Fibroblast of skin of left quadriceps (primary cell): ENCODE measurements around the gene LRTM2.

Source experiments
- DNase-seq, 2 experiments: peaks; one replicate each; pipeline ENCODE4 v3.0.0-alpha.2; 2013; ENCODE audit warnings: low read depth in 2 of 2

The LRTM2 gene

DNA sequence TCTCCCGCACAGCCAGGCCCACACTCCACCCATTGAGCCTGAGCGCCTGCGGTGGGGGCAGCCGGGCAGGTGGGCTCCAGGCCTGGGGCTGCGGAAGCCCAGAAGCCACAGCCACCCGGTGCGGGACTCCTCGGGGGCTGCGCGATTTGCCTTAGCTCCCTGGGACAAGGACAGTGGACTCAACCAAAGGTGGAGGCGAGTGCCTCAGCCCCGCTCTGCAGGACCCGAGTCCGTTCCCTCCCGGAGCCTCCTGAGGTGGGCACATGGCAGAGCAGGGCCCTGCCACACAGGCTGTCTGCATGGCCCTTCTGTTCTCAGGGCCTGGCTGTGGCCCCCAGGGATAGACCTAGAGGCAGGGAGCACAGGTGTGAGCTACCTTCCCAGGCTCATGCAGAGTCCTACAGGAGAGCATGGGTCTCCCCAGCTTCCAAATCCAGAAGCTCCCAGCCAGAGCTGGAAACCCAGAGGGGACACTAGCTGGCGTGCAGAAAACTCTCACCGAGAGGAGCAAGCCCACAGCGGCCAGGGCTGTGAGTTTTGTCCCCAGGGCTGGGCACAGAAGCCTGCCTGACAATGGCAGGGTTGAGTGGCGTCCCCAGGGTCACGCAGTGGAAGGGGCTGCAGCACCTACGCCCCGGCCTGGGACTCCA is 22.2 kb upstream of the LRTM2 start:
- DNase-seq: no peak

DNA sequence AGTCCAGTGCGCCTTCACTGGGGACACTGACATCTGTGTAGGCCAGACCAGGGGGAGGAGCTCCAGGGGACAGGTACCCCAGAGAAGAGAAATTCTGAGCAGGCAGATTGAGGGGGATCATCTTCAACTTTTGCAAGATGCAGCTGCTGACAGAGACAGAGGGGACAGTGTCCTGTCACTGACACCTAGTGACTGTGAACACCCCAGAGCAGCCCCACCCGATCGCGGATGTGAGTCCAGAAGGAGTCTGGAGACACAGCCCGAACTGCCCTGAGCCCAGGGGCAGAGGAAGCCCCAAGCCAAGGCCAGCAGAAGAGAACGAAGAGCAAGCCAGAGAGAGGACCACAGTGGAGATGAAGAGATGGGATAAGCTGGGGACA is 21.7 kb upstream of the LRTM2 start:
- DNase-seq: no peak

DNA sequence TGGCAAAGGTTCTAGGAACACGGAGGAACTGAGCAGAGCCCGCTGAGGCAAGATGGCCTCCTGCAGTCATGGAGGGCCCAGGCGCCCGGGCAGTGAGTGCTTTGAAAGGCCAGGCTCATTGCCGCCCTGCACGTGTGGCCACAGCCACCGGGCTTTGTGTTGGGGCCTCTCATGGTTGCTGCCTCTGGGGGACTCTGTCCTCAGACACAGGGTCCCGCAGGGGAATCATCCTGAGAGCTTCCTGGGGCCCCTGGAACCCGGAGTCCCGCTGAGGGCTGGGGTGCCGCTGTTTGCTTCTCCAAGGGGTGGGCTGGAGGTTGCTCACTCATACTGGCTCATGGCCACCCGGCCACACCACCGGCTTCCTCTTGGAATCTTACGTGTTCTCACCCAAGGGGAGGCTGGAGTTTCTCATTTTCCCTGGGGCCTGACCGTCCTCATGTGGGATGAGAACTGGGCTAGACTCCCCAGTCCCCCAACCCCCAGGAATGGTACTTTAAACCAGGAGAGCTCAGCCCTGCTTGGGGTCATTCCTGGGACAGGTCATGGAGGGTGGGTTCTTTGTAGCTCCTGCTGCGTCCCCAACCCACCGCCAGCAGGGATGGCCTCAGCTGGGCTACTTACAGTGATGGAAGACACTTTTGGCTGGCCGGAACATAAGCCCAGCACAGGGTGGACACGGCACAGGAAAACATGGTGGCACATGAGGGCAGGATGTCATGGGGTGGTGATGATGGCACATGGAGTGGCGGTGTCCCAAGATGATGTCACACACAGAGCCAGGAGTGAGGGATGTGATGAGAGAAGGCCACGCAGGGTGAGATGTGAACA is 21.1 kb upstream of the LRTM2 start:
- DNase-seq: no peak

DNA sequence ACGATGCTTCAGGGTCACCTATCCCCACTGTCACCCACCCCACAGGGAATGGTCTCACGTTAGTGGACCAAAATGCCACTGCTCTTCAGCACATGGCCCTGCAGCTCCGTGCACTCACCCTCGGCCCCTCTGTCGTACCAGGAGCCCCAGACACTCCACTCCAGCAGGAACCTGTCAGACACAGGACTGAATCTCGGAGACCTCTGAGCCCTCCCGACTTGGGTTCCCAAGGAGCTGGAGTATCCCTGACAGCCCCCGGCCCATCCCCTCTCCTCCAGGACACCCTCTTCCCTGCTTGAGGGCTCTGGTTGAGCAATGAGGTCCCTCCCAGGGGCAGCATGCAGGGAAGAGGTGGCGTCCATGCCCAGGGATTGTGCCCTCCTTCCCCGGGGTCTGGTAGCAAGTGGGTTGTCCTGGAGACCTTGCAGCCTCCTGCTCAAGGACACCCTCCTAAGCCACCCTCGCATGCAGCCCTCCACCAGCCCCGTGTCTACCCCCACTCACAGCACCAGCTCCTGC is 20.4 kb upstream of the LRTM2 start:
- DNase-seq: no peak

DNA sequence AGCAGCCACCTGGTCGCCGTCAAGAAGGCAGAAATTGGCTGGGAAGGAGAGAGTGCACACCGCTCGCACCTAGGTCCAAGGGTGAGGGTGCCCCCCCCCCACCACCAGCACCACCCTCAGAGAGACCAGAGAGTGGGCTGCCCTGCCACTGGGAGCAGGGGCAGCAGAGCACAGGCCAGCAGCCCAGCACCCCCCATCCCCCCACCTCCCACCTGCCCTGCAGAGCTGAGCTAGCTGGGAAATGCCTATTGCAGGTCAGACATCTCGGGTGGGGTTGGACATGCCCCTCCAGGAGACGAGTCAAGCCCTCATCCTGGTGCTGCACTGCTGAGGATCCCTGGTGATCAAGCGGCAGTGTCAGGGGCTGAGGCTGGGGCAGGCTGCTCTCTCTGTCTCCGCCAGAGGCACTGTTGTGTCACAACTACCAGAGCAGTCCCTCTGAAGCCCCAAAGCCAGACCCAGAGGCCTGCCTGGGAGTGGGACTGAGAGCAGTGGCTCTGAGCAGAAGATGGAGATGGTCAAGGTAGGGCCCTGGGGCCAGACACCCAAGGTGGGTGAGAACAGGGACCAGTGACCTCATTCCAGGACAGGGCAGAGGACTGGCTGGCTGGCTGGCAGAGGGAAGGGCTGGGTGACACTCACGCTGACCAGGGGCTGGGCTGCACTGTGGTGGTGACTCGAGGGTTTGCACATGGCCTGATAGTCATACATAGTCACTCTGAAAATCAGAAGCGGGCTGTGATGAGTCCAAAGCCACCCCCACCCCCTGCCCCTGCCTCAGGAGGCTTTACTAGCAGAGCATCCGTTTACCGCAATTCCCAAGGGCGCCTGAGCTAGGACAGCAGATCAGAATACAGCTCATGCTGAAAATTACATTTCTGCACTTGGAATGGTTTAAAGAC is 19.7 kb upstream of the LRTM2 start:
- no peak for DNase-seq

DNA sequence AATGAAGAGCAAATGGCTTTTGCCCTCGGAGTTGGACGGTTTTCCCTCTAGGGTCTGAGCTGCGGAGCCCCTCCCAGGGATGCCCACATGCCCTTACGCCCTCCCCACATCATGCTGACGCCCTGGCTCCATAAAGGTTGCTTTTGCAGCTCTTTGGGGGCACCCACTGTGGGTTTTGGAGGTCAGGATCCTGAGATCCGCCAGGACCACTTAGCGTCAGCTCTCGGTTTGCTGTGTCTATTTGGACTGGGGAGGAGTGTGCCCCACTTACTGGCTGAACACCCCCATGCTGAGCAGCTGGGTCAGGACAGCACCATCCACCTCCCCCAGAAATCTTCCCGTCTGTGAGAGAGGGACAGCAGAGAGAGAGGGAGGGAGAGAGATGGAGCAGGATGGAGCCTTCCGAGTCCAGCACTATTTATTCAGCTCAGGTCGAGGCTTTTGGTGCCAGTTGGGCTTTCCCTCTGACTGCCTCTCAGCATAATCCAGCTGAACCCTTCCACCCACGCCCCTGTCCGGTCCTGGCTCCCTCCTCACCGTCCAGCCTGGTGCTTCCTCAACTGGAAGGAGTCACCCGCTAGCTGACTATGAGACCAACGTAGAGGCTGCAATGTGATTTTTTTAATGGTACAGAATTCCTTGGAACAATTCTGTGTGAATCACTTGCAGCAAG is 18.9 kb upstream of the LRTM2 start:
- no peak for DNase-seq

DNA sequence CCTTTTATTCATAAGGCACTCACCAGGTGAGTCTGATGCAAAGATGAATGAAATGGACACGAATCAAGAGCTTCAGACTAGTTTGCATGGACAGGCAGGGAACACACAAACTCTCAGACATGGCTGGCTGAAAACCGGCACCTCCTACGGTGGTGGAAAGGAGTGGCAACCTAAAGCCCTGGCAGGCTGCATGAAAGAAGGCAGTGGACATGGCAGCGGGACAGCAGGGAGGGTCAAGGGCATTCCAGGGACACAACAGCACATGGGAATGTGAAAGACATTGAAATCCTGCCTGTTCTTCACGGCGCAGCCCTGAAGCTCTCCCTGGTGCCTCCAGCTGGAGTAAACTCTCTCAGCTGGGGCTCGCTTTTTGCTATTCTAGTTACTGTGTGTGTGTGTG is 16.6 kb upstream of the LRTM2 start:
- DNase-seq: no peak

DNA sequence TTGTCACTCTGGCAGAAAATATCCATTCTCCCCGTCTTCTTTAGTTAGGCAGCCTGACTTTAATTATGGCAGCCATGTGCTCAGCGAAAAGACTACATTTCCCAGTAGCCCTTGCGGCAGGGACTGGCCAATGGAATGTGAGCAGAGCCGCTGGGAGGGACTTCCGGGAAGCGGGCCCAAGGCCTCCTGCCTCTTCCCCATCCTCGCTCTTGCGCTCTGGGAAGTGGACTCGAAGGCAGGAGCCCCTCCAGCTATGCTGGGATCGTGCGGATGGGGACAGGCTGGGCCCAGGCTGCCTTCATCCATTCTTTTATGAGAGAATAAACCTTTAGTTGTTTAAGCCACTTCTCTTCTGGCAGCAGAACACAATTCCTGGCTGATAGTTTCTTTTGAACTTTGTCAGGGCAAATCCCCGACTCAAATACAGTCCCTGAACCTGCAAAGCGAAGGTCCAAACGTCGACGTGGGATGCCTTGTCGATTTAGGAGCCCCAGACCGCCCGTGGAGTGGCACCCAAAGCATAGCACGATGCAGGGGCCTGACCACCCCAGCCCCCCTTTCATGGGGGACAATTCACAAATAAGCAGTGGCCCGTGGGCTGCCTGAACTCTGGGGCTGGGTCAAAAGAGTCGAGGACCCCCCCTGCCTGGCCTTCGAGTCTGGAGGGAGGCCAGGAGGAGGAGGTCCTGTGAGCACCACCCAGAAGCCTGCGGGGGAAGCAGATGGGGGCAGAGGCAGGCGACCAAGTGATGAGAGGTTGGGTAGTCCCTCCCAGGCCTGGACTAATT is 15.6 kb upstream of the LRTM2 start:
- peak; percentile 87 to 88 for DNase-seq

DNA sequence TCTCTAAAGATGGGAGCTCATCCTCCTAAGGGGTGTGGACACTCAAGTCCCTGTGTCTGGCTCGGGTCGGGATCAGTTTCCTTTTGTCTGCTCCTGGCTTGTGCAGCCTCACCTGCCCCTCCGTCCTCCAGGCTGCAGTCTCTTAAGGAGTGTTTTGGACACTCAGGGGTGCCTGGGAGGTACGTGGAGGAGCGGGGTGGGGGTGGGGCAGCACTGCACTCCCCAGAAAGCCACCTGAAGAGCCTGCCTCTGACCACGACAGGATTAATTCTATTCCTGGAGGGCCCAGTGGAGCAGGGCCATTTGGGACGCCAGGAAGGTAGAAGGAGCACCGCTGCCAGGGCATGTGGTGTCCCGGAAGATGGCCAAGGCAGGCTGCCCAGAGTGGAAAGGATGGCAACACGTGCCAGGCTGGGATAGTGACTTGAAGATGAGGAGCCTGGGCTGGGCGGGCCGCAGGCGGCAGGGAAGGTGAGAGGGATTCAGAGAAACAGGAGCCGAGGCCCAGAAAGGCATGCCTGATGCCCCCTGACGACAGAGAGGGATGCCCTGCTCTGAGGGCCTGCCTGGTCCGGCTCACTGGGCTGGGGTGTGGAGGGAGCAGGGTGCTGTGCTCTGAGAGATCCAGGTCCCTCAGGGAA is 14.8 kb upstream of the LRTM2 start:
- no peak for DNase-seq

DNA sequence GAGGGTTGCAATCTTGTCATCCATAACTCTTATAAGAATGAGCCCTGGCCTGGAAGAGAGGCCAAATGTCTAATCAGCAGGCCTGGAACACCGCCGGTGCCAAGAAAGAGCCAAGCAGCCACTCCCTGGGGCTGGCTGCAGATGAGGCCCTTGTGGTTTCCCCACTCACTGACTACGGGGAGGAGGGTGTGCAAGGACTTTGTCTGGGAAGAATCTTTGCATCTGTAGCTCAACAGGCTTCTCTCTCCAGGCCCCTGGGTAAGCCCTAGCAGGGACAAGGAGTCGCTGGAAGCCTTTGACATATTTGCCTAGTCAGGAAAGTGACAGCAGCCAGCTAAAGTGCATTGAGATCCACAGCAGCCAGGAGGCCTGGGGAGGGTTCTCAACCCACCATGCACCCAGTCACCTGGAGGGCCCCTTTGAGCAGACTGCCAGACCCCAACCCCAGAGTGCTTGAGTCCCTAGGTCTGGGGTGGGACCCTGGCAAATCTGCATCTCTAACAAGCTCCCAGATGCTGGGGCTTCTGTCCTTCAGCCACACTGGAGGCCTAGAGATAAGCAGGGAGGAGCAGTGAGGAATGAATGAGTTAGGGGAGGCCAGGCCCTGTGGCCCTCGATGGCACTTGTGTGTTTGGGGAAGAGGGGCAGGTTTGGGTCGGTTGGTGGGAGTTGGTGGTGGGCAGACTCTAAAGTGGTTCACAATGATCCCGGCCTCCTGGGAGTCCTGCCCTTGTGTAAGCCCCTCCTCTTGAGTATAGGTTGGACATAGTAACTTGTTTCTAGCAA is 13.9 kb upstream of the LRTM2 start:
- no peak for DNase-seq

DNA sequence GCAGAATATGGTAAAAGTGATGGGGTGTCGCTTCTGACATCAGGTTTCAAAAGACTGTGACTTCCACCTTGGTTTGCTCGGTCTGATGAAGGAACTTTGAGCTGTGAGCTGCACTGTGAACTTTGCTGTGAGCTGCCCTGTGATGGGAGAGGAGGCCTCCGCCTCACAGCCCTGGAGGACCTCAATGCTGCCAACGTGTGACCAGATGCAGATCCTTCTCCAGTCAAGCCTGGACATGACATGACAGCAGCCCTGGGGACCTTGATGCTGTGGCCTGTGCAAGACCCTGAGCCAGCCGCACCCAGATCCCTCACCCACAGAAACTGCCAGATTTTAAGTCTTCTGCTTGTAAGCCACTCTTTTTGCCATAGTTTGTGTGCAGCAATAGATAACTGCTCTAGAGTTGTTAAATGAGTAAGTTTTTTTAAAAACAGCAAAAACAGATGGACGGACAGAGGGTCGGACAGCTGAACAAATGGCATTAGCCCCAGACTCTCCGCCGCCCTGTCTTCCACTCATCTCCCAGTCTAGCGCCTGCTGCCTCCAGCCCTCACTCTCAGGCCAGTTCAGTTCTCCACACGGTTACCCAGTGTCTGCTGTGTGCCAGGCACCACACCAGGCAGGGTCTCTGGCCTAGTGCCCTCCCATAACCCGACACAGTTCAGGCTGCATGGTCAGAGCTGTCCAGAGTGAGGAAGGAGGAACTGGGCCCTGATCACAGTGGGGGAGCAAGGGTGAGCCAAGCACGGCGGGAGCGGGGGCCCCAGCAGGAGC is 13.1 kb upstream of the LRTM2 start:
- DNase-seq: no peak

DNA sequence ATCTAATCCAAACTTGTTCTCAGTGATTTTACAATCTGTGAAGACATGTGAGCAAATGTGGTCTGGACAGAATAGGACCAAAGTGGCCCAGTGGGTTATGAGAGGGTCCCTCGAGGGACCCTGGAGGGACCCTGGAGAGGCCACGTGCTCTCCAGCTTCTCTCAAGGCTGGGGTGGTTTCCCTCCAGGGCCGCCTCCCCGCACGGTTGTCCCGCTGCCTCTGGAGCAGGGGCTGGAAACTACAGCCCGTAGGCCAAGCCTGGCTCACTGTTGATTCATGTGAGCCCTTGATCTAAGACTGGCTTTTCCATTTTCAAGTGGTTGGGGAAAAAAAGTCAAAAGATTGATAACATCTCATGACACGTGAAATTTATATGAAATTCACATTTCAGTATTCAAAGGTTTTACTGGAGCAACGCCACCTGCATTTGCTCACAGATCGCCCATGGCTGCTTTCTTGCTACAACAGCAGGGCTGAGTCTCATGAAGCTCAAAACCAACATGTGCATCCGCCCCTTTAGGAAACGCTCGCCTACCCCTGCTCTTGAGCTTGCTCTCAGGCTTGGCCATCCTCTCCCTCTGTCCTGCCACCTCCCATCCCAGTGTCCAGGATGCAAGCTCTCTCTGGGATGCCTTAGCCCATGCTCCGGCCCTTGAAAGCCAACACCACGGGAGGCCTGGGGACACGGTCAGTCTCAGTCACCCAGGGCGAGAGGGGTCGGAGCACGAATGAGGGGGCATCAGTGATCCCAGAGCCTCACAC is 12.1 kb upstream of the LRTM2 start:
- no peak for DNase-seq

DNA sequence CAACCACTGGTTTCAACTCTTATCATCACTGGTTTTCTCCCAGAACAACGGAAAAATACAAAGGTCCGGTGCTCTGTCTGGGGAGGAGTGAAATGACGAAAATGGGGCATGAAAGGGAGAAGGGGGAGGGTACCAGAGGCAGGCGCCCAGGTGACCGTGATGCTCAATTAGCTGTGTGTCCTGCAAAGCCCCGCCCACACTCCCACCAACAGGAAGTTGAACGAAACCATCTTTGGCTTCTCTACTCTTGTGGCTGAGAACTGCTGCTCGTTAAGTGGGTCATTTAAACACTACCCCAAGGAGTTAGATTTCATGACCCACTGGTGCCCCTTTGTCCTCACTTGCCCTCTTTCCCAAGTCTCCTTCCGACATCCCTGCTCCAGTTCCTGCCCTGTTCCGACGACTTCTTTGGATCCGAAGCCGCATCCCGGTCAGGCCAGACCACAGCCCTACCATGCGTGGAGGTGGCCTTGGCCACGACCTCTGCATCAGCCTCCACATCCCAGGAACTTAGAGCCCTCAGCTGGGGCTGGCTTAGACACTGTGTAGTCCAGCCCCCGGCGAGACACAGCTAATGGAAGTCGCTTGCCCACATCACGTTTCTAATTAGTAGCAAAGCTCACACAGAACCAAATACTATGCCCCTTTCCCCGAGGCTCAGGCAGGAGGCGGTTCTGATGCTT is 11.4 kb upstream of the LRTM2 start:
- DNase-seq: no peak

DNA sequence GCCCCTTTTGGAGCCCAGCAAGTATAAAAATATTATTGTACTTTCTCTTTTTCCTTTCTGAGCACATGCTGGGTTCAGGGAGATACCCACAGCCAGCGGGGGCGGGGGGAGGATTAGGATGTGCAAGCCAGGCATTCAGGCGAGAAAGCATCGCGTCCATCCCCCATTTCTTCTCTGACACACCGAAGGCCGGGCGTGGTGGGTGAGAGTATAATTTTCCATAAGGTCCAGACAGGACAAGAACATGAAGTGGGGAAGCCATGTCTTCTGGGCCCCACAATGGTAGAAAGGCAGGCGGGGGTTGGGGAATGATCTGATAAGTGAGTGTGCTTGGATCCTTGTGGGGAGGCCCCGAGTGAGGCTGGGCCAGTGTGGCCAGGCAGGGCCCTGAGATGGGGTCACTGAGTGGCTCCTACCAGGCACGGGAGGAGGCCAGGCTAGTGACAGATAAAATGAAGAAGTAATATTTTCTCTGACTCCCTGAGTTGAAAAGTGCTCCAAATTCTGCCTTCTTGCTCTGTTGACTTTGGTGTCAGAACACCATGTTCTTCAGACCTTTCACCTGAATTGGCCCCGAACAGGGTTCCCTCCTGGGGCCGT is 10.7 kb upstream of the LRTM2 start:
- no peak for DNase-seq

DNA sequence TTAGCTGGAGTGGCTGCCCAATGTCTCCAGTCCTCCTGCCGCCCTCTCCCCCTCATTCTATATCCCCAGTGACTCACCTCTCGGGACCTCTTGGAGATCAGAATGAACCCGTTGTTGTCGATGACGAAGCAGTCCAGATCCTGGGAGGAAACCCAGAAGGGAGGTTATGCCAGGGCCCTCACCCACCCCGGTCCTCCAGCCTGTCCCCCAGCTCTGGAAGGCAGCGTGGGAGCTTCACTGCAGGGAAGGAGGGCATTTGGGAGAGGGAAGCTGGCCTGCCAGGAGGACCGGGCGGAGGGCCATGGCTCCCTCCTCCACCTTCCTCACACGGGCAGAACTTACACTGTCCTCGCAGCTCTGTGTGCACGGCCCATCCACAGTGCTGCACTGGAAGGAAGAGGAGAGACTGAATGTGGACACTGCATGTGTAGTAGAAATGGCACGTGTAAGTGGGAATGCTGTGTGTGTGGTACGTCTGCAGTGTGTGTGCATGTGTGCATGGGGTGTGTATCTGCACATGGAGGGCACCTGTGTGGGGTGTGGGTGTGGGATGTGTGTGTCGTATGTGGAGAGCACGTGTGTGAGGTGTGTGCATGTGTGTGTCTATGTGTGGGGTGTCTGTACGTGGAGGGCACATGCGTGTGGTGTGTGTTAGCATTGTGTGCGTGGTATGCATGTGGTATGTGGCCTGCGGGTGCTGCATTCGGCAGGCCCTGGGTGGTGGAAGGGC is 10.0 kb upstream of the LRTM2 start:
- no peak for DNase-seq

DNA sequence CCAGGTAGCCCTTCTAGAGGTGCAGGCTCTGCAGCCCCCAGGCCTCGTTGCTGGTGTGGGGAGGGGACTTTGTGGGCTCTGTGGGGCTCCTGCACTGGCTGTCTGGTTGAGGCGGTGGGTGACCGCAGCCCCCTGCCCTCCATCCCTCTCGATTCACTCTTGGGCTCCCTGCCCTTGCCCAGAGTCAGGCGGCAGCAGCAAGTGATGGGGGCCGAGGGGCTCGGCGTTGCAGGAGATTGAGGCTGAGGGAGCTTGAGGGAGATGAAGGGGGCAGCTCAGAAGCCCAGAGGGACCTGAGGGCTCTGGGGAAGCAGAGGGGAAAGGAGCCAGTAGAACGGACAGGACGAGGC is 9.5 kb upstream of the LRTM2 start:
- DNase-seq: no peak
